Uterus (tissue), 2 donors: ENCODE results near the gene FHL3.

Source experiments
- CTCF ChIP-seq, 4 experiments: fragments of 200-600 bp in 2 of 4; fragments of 450-650 bp in 2 of 4; sonication (generic) in 2 of 4; IDR thresholded peaks; one replicate each; pipeline ENCODE4 v1.5.1; 2016 to 2019; ENCODE audit warnings: antibody characterized with exemption in 4 of 4, mild to moderate bottlenecking in 2 of 4, moderate library complexity in 1 of 4
- POLR2A ChIP-seq, 2 donors: fragments of 450-650 bp; IDR thresholded peaks; one replicate each; pipeline ENCODE4 v1.6.1; 2016; ENCODE audit warnings: antibody characterized with exemption in 2 of 2, mild to moderate bottlenecking in 1 of 2, moderate library complexity in 1 of 2

DNA sequence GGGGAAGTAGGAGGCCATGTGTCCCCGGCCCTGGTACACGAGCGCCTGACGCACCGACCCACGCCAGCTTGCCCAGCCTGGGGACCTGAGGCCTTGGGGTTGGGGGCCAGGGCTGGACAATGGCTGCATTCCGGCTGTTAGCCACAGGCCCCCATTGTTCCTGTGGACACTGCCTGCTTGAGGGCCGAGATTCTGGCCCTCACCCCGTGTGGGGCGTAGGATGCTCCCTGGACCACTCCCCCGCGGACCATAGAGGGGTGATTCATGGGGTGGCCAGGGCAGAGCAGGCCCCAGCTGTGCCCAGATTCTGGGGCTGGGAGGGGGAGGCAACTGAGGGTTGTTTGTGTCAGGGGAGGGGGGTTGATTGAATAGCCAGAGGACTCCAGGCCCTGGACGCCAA lies 29.6 kb upstream of the FHL3 start:
- no peak for TF ChIP-seq CTCF (IDR thresholded peaks at IDR 0.05)
- TF ChIP-seq POLR2A (IDR thresholded peaks at IDR 0.05): no peak
